GM12875 (cell line): ENCODE measurements around the gene THOP1.

ENCODE experiments used
- H3K4me3 ChIP-seq: one replicate; pipeline ENCODE4 v1.5.1; 2011; ENCODE audit warnings: low read depth, low read length, control low read depth
- CTCF ChIP-seq: IDR thresholded peaks from 2 replicates; pipeline ENCODE4 v1.5.1; 2011; ENCODE audit warnings: low read depth, mild to moderate bottlenecking, control low read depth, inconsistent platforms, low read length, moderate library complexity, borderline replicate concordance; ENCODE audit not compliant: insufficient read depth

THOP1 gene

GRCh38 chr19:2750808-2751437 lies 34.4 kb upstream of the THOP1 start:
- TF ChIP-seq CTCF = no peak

GRCh38 chr19:2751438-2751830 lies 33.9 kb upstream of the THOP1 start:
- no peak for TF ChIP-seq CTCF

More at GRCh38 chr19:2750808-2751437, 34.4 kb upstream of the THOP1 start:
- no peak overlapping the region for H3K4me3 ChIP-seq

GRCh38 chr19:2754659-2755447 lies 30.4 kb upstream of the THOP1 start:
- no peak overlapping the region for H3K4me3 ChIP-seq
- no peak for TF ChIP-seq CTCF

More at GRCh38 chr19:2751438-2751830, 33.9 kb upstream of the THOP1 start:
- H3K4me3 ChIP-seq = no peak overlapping the region

- TF ChIP-seq CTCF = no peak
Observed at GRCh38 chr19:2755448-2755705, 29.9 kb upstream of the THOP1 start.

GRCh38 chr19:2755811-2756210 lies 29.5 kb upstream of the THOP1 start:
- no peak overlapping the region for H3K4me3 ChIP-seq
- TF ChIP-seq CTCF = no peak

More at GRCh38 chr19:2755448-2755705, 29.9 kb upstream of the THOP1 start:
- H3K4me3 ChIP-seq = no peak overlapping the region

- no peak for TF ChIP-seq CTCF
- no peak overlapping the region for H3K4me3 ChIP-seq
Observed at GRCh38 chr19:2756477-2756876, 28.8 kb upstream of the THOP1 start.

- TF ChIP-seq CTCF = no peak
- no peak overlapping the region for H3K4me3 ChIP-seq
Observed at GRCh38 chr19:2756921-2757881, 28.1 kb upstream of the THOP1 start.
